ENCODE measurements around the gene CTRB1. TPM values are rescaled to one million over a fixed set of nuclear protein-coding genes. Genes with fewer than 3 reads are reported as not detected.

The CTRB1 gene
- total RNA-seq, 1 experiment from 2014 or later, result 5.6 TPM

- CTCF ChIA-PET, result no interaction called here
Observed at GRCh38 chr16:75248142-75248535, 29.4 kb downstream of the CTRB1 start.

More at GRCh38 chr16:75248142-75248535, 29.4 kb downstream of the CTRB1 start:
- Histone ChIP-seq H3K4me3 (replicated peaks in 1 of 2; ENCODE audit: low read depth in 1 of 2, low read length in 2 of 2) (no peak overlapping the region), H4K20me1 (ENCODE audit: insufficient read depth) (no peaks in the 10 kb centered on the region), H3K36me3 (ENCODE audit: control insufficient read depth in 1 of 2, insufficient read depth in 2 of 2, low read length in 2 of 2) (no peaks in the 10 kb centered on the region; a peak in 1 of 4 replicates), H3K27me3 (ENCODE audit: insufficient read depth, low read length) (no peaks in the 10 kb centered on the region), H3K9ac (ENCODE audit: low read length) (0 out of 2 replicates have a peak overlapping the region, but pooled peaks have one; percentile 1), H2AFZ (ENCODE audit: low read depth, low read length, poor library complexity, severe bottlenecking) (no peak overlapping the region), H3K27ac (ENCODE audit: low read depth, low read length) (peak overlapping the region; percentile 97; the same call in 1 of the 2 replicates), H3K4me1 (ENCODE audit: control insufficient read depth in 1 of 2, insufficient read depth in 2 of 2, low read length in 2 of 2) (peaks cover 74 to 85% of the 10 kb centered on the region in 2 experiments), H3K4me2 (ENCODE audit: low read length) (peak overlapping the region; percentile 9; the same call in 1 of the 2 replicates), H3K9me3 (ENCODE audit: control insufficient read depth in 1 of 2, insufficient read depth in 1 of 2, low read depth in 1 of 2, low read length in 2 of 2) (no peaks in the 10 kb centered on the region), H3K79me2 (ENCODE audit: insufficient read depth, low read length) (peaks cover 80% of the 10 kb centered on the region), H3K9me2 (ENCODE audit: insufficient read depth) (no peaks in the 10 kb centered on the region)
- ATAC-seq (no peak), DNase-seq (ENCODE audit: low read depth, low spot score) (no peak)
- ChIA-PET POLR2A (interaction anchor here (1.0 kb wide), 1 partner anchor 14 kb away, joined by 3 read pairs; no protein-coding TSS in a partner anchor), RAD21 (ENCODE audit: low non-redundant PET in 1 of 2, low total read pairs in 2 of 2, uncharacterized antibody in 2 of 2, unreplicated experiment in 2 of 2) (no interaction called here)
- TF ChIP-seq CBX3 (IDR thresholded peaks at IDR 0.05; ENCODE audit: low read depth) (no peak), FOSL1 (IDR thresholded peaks at IDR 0.05; ENCODE audit: low read depth) (no peak), POLR2A (IDR thresholded peaks at IDR 0.05; ENCODE audit: borderline replicate concordance, extremely low read depth, insufficient read depth, insufficient read length) (no peak), EZH2phosphoT487 (IDR thresholded peaks at IDR 0.05; ENCODE audit: borderline replicate concordance) (no peak), ZBTB33 (IDR thresholded peaks at IDR 0.05; ENCODE audit: extremely low read depth, insufficient replicate concordance, low read length) (no peak), ATF3 (IDR thresholded peaks at IDR 0.05) (no peak), ZNF274 (IDR thresholded peaks at IDR 0.05; ENCODE audit: low read depth, low read length) (no peak), RAD21 (IDR thresholded peaks at IDR 0.05; ENCODE audit: low read depth) (no peak), POLR2AphosphoS5 (IDR thresholded peaks at IDR 0.05; ENCODE audit: low read depth, low read length) (no peak), MAX (IDR thresholded peaks at IDR 0.05) (no peak), REST (IDR thresholded peaks at IDR 0.05; ENCODE audit: low read depth) (no peak)
- no TSS peak for BruUV-seq (replicated peaks)
- intact Hi-C loops (cut with micrococcal nuclease), result no loop called here
